Fibroblast of skin of left biceps (primary cell): ENCODE results near the gene FMN2.
"Not testable (repeated sequence)": the region's sequence is repeated elsewhere in the genome, so short reads cannot be mapped to it uniquely, and the experiment has no call there.

Source experiments
- DNase-seq, 2 experiments: peaks; one replicate each; pipeline ENCODE4 v3.0.0-alpha.2; 2013; ENCODE audit warnings: low read depth in 2 of 2

FMN2 gene

GRCh38 chr1:240138867-240139266 lies 47.2 kb downstream of the FMN2 start:
- no peak for DNase-seq

GRCh38 chr1:240139511-240139910 lies 47.8 kb downstream of the FMN2 start:
- DNase-seq = no peak

- no peak for DNase-seq
Observed at GRCh38 chr1:240145120-240145519, 53.4 kb downstream of the FMN2 start.

GRCh38 chr1:240148333-240148732 lies 56.6 kb downstream of the FMN2 start:
- no peak for DNase-seq

- DNase-seq = no peak
Observed at GRCh38 chr1:240149484-240150094, 57.9 kb downstream of the FMN2 start.

GRCh38 chr1:240151136-240151735 lies 59.6 kb downstream of the FMN2 start:
- no peak for DNase-seq

GRCh38 chr1:240152611-240153297 lies 61.1 kb downstream of the FMN2 start:
- DNase-seq = no peak

- no peak for DNase-seq
Observed at GRCh38 chr1:240155605-240156004, 63.9 kb downstream of the FMN2 start.

- DNase-seq = no peak
Observed at GRCh38 chr1:240164742-240165141, 73.1 kb downstream of the FMN2 start.

GRCh38 chr1:240169188-240169587 lies 77.5 kb downstream of the FMN2 start:
- no peak for DNase-seq

GRCh38 chr1:240170266-240170665 lies 78.6 kb downstream of the FMN2 start:
- no peak for DNase-seq

- DNase-seq = no peak
Observed at GRCh38 chr1:240170806-240171205, 79.1 kb downstream of the FMN2 start.

- no peak for DNase-seq
Observed at GRCh38 chr1:240171907-240172306, 80.2 kb downstream of the FMN2 start.

- peak in 1 of 2 experiments; percentile 20 for DNase-seq
Observed at GRCh38 chr1:240173836-240174235, 82.2 kb downstream of the FMN2 start.

- DNase-seq = no peak
Observed at GRCh38 chr1:240174734-240175133, 83.1 kb downstream of the FMN2 start.

GRCh38 chr1:240178366-240178765 lies 86.7 kb downstream of the FMN2 start:
- DNase-seq = no peak

GRCh38 chr1:240184682-240185081 lies 93.0 kb downstream of the FMN2 start:
- DNase-seq = not testable (repeated sequence)

- DNase-seq = no peak
Observed at GRCh38 chr1:240188139-240188538, 96.5 kb downstream of the FMN2 start.

GRCh38 chr1:240189386-240189989 lies 97.8 kb downstream of the FMN2 start:
- DNase-seq = no peak

- peak; percentile 96 to 97 for DNase-seq
Observed at GRCh38 chr1:240190881-240191401, 99.3 kb downstream of the FMN2 start.

GRCh38 chr1:240192851-240193250 lies 101.2 kb downstream of the FMN2 start:
- no peak for DNase-seq

- DNase-seq = no peak
Observed at GRCh38 chr1:240193679-240194078, 102.0 kb downstream of the FMN2 start.

GRCh38 chr1:240194120-240194519 lies 102.4 kb downstream of the FMN2 start:
- peak; percentile 50 to 51 for DNase-seq
